ENCODE results near the gene SLC2A3.

GRCh38 chr12:7879246-7879645 lies 56.7 kb downstream of the SLC2A3 start:
- no peak for TF ChIP-seq CTCF (IDR thresholded peaks at IDR 0.05)
- no peak for TF ChIP-seq POLR2A (IDR thresholded peaks at IDR 0.05)

All from vagina (tissue), 2 donors.